COLO668 (cell line): Measurements from ENCODE around the gene ANKFN1.

Experiments
- DNase-seq: peaks from one replicate; lab custom pipeline; 2025; ENCODE audit not compliant: unreplicated experiment; lab: John Stamatoyannopoulos, UW

Gene ANKFN1, protein sequence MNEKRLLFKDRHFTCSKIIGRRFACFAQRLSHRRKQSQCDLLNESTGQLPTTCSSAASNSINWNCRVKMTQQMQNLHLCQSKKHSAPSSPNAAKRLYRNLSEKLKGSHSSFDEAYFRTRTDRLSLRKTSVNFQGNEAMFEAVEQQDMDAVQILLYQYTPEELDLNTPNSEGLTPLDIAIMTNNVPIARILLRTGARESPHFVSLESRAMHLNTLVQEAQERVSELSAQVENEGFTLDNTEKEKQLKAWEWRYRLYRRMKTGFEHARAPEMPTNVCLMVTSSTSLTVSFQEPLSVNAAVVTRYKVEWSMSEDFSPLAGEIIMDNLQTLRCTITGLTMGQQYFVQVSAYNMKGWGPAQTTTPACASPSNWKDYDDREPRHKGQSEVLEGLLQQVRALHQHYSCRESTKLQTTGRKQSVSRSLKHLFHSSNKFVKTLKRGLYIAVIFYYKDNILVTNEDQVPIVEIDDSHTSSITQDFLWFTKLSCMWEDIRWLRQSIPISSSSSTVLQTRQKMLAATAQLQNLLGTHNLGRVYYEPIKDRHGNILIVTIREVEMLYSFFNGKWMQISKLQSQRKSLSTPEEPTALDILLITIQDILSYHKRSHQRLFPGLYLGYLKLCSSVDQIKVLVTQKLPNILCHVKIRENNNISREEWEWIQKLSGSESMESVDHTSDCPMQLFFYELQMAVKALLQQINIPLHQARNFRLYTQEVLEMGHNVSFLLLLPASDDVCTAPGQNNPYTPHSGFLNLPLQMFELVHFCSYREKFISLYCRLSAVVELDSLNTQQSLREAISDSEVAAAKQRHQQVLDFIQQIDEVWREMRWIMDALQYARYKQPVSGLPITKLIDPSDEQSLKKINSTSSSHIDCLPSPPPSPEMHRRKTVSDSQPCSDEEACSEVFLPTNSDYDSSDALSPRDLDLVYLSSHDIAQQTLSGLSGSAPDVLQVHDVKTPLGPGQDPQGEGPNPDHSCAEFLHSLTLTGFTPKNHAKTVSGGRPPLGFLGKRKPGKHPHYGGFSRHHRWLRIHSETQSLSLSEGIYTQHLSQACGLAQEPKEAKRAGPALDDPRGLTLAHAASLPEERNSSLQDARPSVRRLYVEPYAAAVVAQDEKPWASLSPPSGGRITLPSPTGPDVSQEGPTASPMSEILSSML

DNA sequence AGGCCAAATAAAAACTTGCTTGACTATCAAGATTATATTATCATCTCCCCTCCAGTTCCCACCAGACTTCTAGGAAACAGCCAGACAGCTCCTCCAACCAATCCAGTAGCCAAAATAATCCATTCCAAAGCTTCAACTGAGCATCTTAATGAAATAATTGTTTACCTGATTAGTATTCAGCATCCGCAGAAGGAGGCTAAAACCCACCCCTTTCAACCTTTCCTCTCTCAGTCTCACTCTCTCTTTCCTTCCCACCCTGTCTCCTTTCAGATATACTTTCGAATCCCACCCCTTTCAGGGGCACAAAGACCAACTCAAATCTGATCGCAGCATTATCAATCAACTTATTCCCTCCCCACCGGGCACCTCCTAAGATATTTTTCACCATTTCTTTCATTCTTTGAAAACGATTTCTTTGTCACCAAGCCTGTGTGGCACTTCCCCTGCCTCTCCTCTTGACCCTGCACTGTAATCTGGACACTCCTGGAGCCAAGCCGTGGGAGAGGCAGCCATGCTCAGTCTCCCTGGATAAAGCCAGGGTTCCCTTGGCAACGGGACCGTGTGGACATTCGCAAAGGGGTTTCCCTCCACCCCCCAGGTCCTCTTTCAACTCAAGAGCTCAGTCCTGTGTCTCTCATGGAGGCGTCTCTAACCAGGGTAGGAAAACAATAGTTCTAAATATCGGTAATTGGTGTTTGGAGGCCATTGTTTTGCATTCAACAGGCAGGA lies at the start of gene ANKFN1:
ANKFN1 (plus strand) TSS at position 602 of the 729 bp plus-strand sequence. CDS start 59,193 bp downstream, outside the sequence.
- DNase-seq = no peak

DNA sequence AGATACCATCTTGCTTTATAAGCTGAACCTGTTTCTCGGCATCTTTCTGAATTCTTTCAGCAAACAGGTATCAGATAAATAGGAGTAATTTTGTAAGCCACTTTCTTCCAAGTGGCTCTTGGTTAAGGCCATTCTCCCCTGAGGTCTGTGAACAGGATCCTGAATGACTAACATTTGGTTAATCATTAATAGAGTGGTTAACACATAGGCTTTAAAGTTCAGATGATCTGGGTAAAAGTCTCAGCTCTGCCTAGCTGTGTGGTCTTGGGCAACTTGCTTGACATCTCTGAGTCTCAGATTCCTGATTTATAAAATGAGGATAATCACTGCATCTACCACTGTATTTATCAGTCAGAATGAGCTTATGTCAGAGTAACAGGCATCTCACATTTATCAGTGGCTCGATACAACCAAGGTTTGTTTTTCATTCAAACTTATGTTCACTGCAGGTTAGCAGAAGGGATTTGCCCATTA lies 44.4 kb upstream of the ANKFN1 start:
- DNase-seq = no peak

GRCh38 chr17:56109836-56110235 lies 43.4 kb upstream of the ANKFN1 start:
- DNase-seq = no peak

DNA sequence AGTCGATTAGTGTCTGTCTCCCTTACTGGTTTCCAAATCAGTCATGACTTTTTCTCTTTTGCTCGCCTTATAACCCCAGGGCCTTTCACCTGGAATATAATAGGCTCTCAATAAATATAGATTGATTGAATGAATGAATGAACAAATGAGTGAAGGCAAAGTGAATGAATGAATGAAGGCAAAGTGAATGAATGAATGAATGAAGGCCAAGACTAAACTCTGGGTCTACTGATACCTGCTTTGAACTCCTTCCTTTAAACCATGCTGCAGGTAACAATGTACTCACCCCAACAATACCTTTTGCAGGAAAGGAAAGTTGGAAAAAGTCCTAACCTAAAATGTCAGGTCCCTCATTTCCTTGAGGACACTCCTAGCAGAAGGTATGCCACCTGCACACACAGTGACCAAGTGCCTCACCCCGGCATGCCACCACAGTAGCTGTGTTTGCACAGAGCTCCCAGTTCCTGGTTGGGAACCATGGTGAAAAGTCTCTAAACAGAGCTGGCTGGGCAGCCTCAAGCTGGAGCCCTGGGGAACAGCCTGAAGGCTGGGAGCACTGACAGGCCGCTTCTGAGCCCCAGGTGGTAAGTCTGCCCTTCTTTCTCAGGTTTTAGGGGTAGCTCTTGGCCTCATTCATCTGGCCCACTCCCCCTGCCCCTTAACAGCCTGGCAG lies 42.7 kb upstream of the ANKFN1 start:
- peak; percentile 12 for DNase-seq

GRCh38 chr17:56111706-56112485 lies 41.4 kb upstream of the ANKFN1 start:
- DNase-seq = no peak

DNA sequence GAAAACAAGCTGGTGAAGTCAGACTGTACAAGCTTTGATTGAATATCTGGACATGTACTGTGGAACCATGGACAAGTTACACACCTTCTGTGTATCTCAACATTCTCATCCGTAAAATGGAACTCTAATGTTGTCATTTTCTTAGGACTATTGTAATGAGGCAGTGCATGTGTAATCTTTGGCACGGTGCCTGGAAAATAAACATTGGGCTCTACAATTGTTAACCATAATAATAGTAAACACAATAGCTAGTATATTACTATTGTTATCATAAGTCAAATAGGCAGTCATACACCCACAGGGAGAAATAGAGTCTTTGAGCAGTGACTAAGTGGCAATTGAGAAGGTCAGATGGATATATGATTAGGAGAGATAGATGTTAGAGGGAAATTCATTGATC lies 39.8 kb upstream of the ANKFN1 start:
- no peak for DNase-seq

DNA sequence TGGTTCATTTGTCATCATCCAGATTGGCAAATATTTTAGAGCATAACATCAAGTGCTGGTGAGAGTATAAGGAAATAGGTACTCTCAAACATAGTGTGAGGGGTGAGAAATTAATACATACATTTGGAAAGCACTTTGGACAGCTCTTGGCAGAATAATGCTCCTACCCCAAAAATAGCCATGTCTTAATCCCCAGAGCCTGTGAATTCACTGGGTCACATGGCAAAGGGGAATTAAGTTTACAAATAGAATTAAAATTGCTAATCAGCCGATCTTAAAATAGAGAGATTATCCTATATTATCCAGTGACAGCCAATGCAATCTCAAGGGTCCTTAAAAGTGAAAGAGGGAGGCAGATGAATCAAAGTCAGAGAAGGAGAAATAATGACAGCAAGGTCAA lies 38.8 kb upstream of the ANKFN1 start:
- no peak for DNase-seq

DNA sequence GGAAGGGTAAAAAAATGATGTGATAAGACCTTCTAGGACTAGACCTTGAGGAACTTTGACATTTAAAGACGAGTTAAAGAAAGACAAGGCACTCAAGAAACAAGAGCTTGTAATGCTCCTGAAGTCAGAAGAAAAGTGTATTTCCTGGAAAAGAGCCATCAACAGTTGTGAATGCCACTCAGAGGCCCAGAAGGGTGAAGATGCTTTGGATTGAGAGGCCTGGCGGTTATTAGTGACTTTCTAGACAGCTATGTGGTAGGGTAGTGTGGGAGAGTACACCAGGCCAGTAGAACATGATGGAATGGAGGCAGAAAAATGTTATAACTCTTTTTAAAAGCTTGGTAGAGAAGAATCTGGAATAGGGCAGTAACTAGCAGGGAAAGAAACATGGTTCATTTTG lies 34.1 kb upstream of the ANKFN1 start:
- DNase-seq = no peak

DNA sequence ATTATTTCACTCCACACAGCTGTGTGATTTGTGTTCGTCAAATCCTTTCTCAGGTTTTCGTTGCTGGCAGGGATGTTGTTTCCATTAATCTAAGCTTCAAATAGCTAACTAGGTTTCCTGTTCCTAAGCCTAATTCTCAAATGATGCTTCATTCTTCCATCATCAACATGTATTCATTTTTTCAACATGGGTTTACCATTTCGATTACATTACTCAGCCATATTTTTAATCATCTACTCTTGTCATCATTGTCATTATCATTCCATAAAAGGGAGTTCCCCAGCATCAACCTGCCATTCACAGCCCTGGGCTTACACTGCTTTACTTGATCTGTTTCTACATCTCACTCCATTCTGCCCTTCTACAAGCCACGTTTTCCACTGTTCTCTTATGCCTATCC lies 33.3 kb upstream of the ANKFN1 start:
- DNase-seq = no peak

DNA sequence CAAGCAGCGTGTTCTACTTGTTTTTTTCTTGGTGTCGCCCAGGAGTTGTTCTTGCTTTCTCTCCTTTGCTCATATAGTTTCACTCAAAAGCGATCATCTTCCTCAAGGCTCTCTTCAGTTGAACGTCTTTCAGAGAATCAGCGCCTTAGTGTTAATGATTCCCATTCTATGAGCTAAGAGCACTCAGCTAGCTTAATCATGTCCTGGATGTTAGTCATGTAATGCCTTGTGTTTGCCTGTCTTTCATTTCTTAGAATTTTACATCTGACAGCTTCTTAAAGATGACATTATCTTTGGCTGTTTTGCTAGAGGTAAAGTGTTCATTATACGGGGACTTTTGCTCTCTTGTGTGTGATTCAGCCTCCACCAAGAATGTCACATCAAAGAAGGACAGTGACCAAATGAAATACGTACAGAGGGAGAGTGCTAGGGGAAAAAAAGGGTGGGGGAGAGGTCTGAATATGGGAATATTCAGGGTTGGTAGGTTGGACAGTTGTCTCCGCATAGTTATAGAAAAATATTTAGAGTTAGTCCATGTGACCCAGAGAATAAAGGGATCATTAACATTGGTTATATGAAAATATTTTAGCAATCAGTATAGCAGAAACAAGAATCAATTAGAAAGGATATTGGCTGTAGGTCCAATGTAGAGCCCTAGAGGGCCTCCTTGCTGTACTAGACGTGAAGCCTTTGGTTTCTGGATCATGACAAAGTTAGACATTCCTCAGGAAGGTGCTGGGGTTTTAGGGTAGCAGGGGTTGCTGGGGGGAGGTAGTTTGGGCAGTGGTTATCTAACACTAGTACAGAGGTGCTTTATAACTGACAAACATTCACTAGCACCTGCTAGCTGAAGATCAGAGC lies 31.9 kb upstream of the ANKFN1 start:
- DNase-seq = no peak

DNA sequence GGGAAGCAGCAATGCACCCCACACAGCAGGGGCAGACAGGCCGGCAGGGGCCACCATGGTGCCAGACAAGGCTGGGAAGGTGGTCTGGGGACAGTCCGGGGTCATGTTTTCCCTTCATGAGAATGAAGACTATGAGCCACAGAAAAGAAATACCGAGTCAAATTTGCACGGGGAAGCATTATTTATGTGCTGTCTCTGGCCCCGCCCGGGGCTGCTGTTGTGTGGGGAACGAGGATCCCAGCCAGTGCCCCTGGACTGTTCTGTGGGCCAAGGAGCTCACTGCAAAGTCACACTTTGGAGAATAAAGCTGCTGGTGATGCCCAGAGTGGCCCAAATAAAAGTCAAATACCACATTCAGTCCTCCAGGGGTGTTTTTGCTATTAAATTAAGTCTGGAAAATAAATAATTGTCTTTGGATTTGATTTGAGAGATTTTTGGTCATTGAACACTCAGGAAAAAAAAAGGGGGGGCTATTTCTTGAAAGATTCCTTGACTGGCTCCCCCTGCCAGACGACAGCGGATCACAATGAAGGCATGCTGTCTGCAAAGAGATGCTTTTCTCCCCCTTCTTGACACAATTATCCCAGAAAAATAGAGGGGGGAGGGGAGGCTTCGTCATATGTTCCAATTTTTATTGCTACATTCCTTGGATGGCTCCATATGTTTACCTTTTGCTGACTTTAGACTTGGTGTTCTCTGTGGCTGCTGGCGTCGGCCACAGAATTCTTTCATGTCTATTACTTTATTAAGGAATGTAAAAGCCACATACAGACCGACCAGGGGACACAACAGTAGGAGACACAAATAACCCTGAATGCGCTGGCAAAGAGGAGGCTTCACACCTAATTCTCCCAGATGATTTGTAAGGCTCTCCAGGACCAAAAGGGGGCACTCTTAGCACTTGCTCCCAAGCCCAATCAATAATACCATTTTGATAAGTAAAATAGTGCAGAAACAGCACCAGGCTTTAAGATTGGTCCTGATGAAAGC lies 27.1 kb upstream of the ANKFN1 start:
- DNase-seq = no peak

- no peak for DNase-seq
Observed at GRCh38 chr17:56130026-56130425, 23.2 kb upstream of the ANKFN1 start.

- no peak for DNase-seq
Observed at GRCh38 chr17:56130631-56131030, 22.6 kb upstream of the ANKFN1 start.

DNA sequence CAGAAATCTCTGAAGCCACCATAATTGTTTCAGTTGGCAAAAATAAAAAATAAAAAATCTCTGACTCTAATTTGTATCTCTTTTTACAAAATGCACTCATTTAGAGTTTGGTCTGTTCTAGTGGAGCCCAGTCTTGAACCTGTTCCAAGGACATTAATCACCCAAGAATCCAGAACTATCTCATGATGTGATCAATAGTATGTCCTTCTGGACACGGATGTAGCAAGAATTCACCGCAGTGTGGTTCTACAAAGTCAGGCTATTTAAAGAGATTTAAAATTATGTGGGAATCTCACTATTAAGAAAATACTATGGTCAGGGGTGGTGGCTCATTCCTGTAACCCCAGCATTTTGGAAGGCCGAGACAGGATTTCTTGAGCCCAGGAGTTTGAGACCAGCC lies 21.8 kb upstream of the ANKFN1 start:
- DNase-seq = no peak

DNA sequence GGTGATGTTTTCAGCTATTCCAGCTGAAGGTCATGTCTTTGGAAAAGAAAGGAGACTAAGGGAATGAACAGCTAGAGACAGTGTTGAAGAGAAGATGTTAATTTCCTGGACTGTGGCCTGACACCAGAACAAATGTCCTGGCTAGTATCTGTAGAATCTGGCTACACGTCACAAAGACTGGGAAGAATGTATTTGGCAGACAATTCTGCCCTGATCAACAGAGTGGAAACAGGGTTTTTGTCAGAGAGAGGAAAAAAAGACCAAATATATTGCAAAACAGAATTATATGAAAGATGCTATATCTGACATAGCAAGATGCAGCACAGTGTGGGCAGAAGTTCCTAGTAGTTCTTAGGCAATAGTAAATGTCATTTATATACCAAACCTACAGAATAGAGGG lies 17.0 kb upstream of the ANKFN1 start:
- DNase-seq = no peak

DNA sequence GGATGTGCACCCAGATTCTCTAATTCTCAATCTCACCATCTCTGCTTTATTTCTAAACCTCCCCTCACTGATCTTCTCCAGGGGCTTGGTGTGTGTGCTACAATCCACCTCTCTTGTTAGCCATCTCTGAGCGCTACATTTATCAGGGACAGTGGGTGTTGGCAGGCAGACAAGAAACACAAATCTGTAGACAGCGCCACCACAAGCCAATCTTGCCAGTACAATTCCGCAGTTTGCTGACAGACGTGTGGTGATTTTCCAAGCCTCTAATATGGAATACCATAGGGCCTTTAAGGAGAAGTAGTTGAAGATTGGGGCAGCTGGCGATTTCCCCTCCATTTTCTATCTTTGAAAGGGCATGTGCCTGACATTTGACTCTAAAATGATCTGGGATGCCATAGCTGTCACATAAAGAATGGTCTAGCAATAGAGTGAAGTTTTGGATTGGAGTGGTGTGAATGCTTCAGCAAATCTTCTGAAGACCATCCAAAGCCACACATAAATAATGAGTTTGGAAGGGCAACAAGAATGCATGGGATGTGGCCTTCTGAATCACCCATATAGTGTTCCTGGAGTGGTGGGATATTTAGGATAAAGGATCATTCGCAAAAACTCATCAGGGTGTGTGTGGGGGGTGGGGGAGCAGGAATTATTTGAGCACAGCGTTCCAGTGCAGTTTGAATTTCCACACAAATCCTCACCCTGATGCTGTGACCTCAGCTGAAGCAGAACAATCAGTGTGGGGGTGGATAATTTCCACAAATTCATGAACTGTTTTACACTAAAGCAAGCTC lies 12.0 kb upstream of the ANKFN1 start:
- DNase-seq = no peak

DNA sequence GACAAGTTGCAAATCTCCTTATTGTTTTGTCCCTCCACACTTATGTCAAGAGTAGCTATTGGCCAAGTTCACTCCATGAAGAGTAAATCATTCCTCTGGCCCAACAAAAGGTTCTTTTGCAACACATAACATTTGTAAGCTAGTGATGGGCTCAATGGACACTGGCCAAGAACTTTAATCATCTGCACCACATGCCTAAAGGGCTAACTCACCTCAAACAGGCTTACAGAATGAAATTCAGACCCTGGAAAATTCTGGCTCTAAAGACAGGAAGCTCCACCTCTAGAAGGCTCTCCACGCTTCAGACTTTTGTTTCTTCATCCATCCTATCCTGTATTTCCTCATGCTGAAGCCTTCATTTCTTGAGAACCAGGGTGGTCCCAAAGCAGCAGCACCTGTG lies 10.9 kb upstream of the ANKFN1 start:
- DNase-seq = no peak
